Loucy (cell line): ENCODE measurements around the gene SCAANT1.

ENCODE experiments used
- H2AFZ ChIP-seq: fragments of 200-600 bp; sonication (generic); 2 replicates; pipeline ENCODE4 v1.6.0; 2016; ENCODE audit warnings: antibody characterized with exemption, mild to moderate bottlenecking, low read length, moderate library complexity
- H3F3A ChIP-seq: fragments of 200-600 bp; 2 replicates; pipeline ENCODE4 v1.6.0; 2016; ENCODE audit warnings: antibody characterized with exemption, low read depth, mild to moderate bottlenecking
- H3K27me3 ChIP-seq: fragments of 200-600 bp; sonication (generic); 2 replicates; pipeline ENCODE4 v1.6.1; 2014; ENCODE audit warnings: low read length, mild to moderate bottlenecking; ENCODE audit not compliant: insufficient read depth, poor library complexity, severe bottlenecking
- H3K36me3 ChIP-seq: fragments of 200-600 bp; sonication (generic); 2 replicates; pipeline ENCODE4 v1.6.1; 2016; ENCODE audit warnings: low read length; ENCODE audit not compliant: insufficient read depth
- H3K4me1 ChIP-seq: fragments of 200-600 bp; sonication (generic); 2 replicates; pipeline ENCODE4 v1.5.1; 2014; ENCODE audit warnings: low read length, mild to moderate bottlenecking; ENCODE audit not compliant: insufficient read depth, poor library complexity, severe bottlenecking
- H3K4me2 ChIP-seq: fragments of 200-600 bp; sonication (generic); 2 replicates; pipeline ENCODE4 v1.6.0; 2014; ENCODE audit warnings: antibody characterized with exemption, low read length, low read depth, mild to moderate bottlenecking; ENCODE audit not compliant: poor library complexity, severe bottlenecking
- H3K4me3 ChIP-seq: fragments of 200-600 bp; sonication (generic); 2 replicates; pipeline ENCODE4 v1.5.1; 2014; ENCODE audit warnings: low read length, mild to moderate bottlenecking, mixed read lengths; ENCODE audit not compliant: poor library complexity, severe bottlenecking
- H3K79me2 ChIP-seq: fragments of 200-600 bp; sonication (generic); 2 replicates; pipeline ENCODE4 v1.6.1; 2014; ENCODE audit warnings: low read length; ENCODE audit not compliant: insufficient read depth
- H3K9ac ChIP-seq: fragments of 200-600 bp; sonication (generic); 2 replicates; pipeline ENCODE4 v1.6.0; 2014; ENCODE audit warnings: mild to moderate bottlenecking, low read depth, low read length, moderate library complexity; ENCODE audit not compliant: poor library complexity, severe bottlenecking
- H3K9me2 ChIP-seq: fragments of 200-600 bp; sonication (generic); replicated peaks from 2 replicates; pipeline ENCODE4 v1.6.1; 2016; ENCODE audit warnings: low read depth, low read length, mixed read lengths
- H3K9me3 ChIP-seq: fragments of 200-600 bp; sonication (generic); 2 replicates; pipeline ENCODE4 v1.6.1; 2014; ENCODE audit warnings: mild to moderate bottlenecking, antibody characterized with exemption, low read length, low read depth; ENCODE audit not compliant: insufficient read depth
- H4K20me1 ChIP-seq: fragments of 200-600 bp; sonication (generic); 2 replicates; pipeline ENCODE4 v1.6.0; 2014; ENCODE audit warnings: antibody characterized with exemption, low read length, mild to moderate bottlenecking; ENCODE audit not compliant: insufficient read depth, poor library complexity, severe bottlenecking
- EZH2phosphoT487 ChIP-seq: fragments of 200-600 bp; IDR thresholded peaks from 2 replicates; pipeline ENCODE4 v1.6.1; 2018; ENCODE audit warnings: antibody characterized with exemption, mild to moderate bottlenecking, moderate library complexity, borderline replicate concordance
- TF ChIP-seq, protein P1 (sequence below): fragments of 200-600 bp; sonication (generic); conservative IDR thresholded peaks from 2 replicates; pipeline ENCODE4 v1.5.1; 2014; ENCODE audit warnings: mild to moderate bottlenecking, antibody characterized with exemption, low read length

Gene SCAANT1

GRCh38 chr3:63910001-63910400 is 2.2 kb downstream of the SCAANT1 start:
- peaks cover 29% of the 10 kb centered on the region for H4K20me1 ChIP-seq
- H3K4me2 ChIP-seq, result no peak overlapping the region

GRCh38 chr3:63909431-63909830 is 2.8 kb downstream of the SCAANT1 start:
- H3K36me3 ChIP-seq, result peaks cover 4% of the 10 kb centered on the region; the same call in 1 of the 2 replicates
- H3K9me3 ChIP-seq, result no peaks in the 10 kb centered on the region
- peaks cover 67% of the 10 kb centered on the region for H3K79me2 ChIP-seq
- TF ChIP-seq EZH2phosphoT487, result no peak
- TF ChIP-seq, protein P1, sequence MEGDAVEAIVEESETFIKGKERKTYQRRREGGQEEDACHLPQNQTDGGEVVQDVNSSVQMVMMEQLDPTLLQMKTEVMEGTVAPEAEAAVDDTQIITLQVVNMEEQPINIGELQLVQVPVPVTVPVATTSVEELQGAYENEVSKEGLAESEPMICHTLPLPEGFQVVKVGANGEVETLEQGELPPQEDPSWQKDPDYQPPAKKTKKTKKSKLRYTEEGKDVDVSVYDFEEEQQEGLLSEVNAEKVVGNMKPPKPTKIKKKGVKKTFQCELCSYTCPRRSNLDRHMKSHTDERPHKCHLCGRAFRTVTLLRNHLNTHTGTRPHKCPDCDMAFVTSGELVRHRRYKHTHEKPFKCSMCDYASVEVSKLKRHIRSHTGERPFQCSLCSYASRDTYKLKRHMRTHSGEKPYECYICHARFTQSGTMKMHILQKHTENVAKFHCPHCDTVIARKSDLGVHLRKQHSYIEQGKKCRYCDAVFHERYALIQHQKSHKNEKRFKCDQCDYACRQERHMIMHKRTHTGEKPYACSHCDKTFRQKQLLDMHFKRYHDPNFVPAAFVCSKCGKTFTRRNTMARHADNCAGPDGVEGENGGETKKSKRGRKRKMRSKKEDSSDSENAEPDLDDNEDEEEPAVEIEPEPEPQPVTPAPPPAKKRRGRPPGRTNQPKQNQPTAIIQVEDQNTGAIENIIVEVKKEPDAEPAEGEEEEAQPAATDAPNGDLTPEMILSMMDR, result no peak
- no peaks in the 10 kb centered on the region for H3K27me3 ChIP-seq
- H2AFZ ChIP-seq, result no peak overlapping the region
- no peak overlapping the region for H3K9ac ChIP-seq
- H4K20me1 ChIP-seq, result peaks cover 29% of the 10 kb centered on the region
- no peak overlapping the region for H3K4me3 ChIP-seq
- H3K9me2 ChIP-seq, result no peaks in the 10 kb centered on the region
- no peaks in the 10 kb centered on the region; the same call in 1 of the 2 replicates for H3F3A ChIP-seq
- H3K4me1 ChIP-seq, result peaks cover 20% of the 10 kb centered on the region
- no peak overlapping the region for H3K4me2 ChIP-seq

More at GRCh38 chr3:63910001-63910400, 2.2 kb downstream of the SCAANT1 start:
- TF ChIP-seq, protein P1, result no peak
- TF ChIP-seq EZH2phosphoT487, result no peak
- H3K4me1 ChIP-seq, result peaks cover 20% of the 10 kb centered on the region
- H3K9me2 ChIP-seq, result no peaks in the 10 kb centered on the region
- no peak overlapping the region for H2AFZ ChIP-seq
- no peaks in the 10 kb centered on the region; the same call in 1 of the 2 replicates for H3K36me3 ChIP-seq
- no peaks in the 10 kb centered on the region for H3K27me3 ChIP-seq
- no peak overlapping the region for H3K9ac ChIP-seq
- H3F3A ChIP-seq, result no peaks in the 10 kb centered on the region; the same call in 1 of the 2 replicates
- no peaks in the 10 kb centered on the region for H3K9me3 ChIP-seq
- no peak overlapping the region for H3K4me3 ChIP-seq
- peaks cover 72% of the 10 kb centered on the region for H3K79me2 ChIP-seq

DNA sequence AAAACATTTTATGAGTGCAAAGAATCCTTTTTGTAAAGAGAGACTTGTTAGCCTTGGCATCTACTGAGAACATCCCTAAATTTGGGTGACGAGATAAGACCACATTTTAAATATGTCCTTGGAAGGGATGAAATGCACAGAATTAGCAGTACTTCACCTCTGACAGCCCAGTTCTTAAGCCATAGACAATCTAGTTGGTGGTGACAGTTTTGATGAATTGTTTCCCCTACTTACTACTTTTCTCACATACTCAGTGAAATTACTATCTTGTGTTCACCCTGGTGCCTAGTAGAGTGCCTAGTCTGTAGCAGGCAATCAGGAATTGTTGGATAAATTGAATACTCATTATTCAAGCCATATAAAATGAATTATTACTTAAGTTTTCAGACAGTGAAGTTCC is 3.4 kb downstream of the SCAANT1 start:
- Histone ChIP-seq H3K4me3 (no peak overlapping the region), H2AFZ (no peak overlapping the region), H3K9ac (no peak overlapping the region), H4K20me1 (peaks cover 25% of the 10 kb centered on the region), H3K4me1 (peaks cover 20% of the 10 kb centered on the region), H3K9me2 (no peaks in the 10 kb centered on the region), H3K79me2 (peaks cover 61% of the 10 kb centered on the region), H3K36me3 (peaks cover 7% of the 10 kb centered on the region; the same call in 1 of the 2 replicates), H3K9me3 (no peaks in the 10 kb centered on the region), H3F3A (no peaks in the 10 kb centered on the region; the same call in 1 of the 2 replicates), H3K4me2 (no peak overlapping the region), H3K27me3 (no peaks in the 10 kb centered on the region)
- TF ChIP-seq, protein P1, result no peak
- TF ChIP-seq EZH2phosphoT487, result no peak
